Tibial nerve (tissue), 4 donors: ENCODE results near the gene SORBS1.

Experiments used
- EP300 ChIP-seq, 2 donors: sonication (generic); formaldehyde crosslinking; IDR thresholded peaks; one replicate each; pipeline ENCODE4 v1.6.1; 2017; ENCODE audit warnings: antibody characterized with exemption in 2 of 2, mild to moderate bottlenecking in 1 of 2
- POLR2A ChIP-seq, 2 donors: fragments of 450-650 bp; IDR thresholded peaks; one replicate each; pipeline ENCODE4 v1.6.1; 2017; ENCODE audit warnings: antibody characterized with exemption in 2 of 2, mild to moderate bottlenecking in 2 of 2, moderate library complexity in 2 of 2
- TF ChIP-seq, protein P1 (sequence below), 5 experiments: fragments of 200-600 bp in 3 of 5; fragments of 450-650 bp in 2 of 5; sonication (generic) in 3 of 5; IDR thresholded peaks; one replicate each; pipeline ENCODE4 v1.5.1; 2016 to 2019; ENCODE audit warnings: antibody characterized with exemption in 5 of 5, mild to moderate bottlenecking in 3 of 5, moderate library complexity in 2 of 5

DNA sequence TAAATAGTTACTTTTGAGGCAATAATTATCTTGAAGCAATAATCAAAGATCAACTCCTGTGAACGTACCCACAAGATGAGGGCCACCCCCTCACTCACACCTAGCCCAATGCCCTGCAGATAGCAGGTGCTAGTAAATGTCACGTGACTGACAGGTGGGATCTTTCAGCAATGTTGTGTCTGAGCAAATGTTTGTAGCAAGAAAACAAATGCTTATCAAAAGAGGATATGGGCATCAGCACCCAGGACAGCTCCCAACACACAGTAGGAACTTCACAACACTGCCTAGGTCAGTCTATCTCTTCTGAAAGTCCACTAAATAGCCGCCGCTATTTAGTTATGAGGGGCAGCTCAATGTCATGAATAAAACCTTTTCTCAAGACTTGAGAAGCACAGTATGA lies 149.5 kb downstream of the SORBS1 start:
- TF ChIP-seq EP300 (IDR thresholded peaks at IDR 0.05) (no peak), POLR2A (IDR thresholded peaks at IDR 0.05) (no peak)
- TF ChIP-seq, protein P1, sequence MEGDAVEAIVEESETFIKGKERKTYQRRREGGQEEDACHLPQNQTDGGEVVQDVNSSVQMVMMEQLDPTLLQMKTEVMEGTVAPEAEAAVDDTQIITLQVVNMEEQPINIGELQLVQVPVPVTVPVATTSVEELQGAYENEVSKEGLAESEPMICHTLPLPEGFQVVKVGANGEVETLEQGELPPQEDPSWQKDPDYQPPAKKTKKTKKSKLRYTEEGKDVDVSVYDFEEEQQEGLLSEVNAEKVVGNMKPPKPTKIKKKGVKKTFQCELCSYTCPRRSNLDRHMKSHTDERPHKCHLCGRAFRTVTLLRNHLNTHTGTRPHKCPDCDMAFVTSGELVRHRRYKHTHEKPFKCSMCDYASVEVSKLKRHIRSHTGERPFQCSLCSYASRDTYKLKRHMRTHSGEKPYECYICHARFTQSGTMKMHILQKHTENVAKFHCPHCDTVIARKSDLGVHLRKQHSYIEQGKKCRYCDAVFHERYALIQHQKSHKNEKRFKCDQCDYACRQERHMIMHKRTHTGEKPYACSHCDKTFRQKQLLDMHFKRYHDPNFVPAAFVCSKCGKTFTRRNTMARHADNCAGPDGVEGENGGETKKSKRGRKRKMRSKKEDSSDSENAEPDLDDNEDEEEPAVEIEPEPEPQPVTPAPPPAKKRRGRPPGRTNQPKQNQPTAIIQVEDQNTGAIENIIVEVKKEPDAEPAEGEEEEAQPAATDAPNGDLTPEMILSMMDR (IDR thresholded peaks at IDR 0.05) = no peak
